OCI-M2 (cell line): ENCODE measurements around the gene MICAL1.

Experiments used
- DNase-seq: peaks from one replicate; lab custom pipeline; 2025; ENCODE audit not compliant: unreplicated experiment; lab: John Stamatoyannopoulos, UW

The MICAL1 gene

DNA sequence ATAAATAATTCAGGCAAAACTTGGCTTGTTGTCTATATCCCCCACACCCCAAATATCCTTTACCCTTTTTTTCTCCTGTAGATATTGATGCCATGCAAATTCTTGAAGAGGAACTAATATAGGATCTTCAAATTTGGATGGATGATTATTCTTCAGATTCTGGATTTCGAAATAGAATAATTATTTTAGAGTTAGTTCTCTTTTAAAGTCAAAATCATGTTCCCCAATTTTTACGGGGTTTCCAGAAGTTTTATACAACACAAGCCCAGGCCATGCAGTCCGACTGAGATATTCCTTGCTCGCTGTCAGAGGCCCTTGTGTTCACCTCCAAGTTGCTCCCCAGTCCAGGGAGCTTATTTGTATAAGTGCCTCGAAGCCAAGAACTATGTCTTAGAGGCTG lies 19.5 kb downstream of the MICAL1 start:
- DNase-seq: no peak

DNA sequence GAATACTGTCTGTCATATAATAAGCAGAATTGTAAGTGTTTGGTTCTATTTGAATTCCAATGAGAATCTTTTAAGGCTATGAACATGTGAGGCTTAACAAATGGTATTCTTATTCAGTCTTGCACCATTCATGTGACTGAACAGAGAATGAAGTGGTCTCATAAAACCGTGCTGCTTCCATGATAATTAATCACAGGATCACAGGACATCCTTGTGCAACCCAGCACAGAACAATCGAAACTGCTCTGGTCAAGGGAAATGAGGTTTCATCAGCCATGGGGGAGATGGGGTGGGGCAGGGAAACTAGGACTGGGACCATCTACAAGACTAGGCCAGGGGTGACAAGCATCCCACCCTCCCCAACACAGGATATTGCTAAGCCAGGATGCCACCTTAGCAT lies 21.1 kb downstream of the MICAL1 start:
- DNase-seq: no peak

DNA sequence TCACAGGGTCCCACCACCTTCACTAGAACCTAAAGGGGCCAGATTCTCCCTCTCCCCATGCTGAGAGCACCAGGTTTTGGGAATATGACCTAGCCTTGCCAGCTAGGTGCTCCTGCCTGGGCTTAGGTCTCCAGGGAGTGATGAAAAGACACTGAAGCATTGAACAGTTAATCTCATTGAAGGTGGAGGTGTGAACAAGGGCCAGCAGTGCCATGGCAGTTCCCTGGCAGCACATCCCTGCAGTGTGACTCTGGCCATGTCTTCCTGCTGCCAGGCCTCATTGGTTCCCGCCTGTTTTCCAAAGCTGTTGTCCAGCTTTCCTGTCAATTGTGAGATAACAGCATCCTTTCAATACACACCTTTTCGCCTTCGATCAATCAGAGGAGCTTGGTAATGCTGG lies 26.1 kb downstream of the MICAL1 start:
- DNase-seq: no peak

DNA sequence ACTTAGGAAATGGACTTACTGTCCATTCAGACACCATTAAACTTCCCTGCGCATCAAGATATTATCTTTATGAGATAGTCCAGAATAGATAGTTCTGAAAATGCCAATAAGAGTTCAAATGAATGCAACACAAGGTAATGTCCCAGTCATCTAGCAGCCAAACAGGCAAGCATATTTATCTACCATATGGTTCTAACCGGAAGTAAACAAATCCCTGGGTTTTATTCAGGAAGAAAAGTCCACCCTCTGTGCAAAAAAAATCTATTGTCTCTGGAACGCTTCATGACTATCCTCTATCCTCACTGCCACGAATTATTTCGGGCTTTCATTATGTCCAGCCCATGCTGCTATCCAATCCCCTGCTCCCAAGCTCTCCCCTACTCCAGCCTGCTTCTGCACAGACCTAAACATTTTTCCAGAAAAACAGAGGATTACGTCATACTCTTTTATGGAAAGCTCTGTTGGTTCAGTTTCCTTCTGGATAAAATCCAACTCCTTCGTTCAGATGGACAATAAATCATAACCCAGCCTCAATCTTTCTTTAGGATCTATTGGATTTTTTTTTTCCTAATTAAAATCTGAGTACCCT lies 26.6 kb downstream of the MICAL1 start:
- no peak for DNase-seq

DNA sequence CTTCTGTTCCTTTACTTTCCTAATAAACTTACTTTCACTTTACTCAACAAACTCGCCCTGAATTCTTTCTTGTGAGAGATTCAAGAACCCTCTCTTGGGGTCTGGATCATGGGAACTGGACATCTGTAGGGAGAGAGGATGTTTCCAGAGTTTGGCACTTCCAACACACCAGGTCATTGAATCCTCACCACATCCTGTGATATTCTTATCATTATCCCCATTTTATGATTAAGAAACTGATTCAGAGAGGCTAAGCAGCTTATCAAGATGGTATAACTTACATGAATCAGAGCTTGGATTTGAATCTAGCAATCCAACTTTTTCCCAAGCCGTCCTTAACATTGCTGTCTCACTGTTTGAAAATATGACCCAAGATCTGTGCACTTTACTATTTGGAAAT lies 30.6 kb downstream of the MICAL1 start:
- DNase-seq: no peak

DNA sequence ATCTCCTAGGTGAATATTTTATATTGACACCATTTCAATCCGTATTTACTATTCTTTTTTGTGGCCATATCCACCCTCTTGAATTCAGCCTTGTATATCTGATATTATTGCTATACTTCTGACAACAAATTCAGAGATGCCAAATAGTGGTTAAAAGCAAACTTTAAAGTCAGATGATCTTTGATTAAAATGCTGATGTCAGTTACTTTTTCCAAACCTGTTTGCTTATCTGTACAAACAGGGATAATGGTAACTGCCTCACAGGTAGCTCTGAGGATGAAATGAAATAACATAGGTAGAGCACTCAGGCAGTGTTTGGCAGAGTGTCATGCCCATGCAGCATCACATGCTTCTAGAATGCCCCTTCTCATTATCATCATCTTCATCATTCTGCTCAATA lies 34.4 kb downstream of the MICAL1 start:
- DNase-seq: no peak

DNA sequence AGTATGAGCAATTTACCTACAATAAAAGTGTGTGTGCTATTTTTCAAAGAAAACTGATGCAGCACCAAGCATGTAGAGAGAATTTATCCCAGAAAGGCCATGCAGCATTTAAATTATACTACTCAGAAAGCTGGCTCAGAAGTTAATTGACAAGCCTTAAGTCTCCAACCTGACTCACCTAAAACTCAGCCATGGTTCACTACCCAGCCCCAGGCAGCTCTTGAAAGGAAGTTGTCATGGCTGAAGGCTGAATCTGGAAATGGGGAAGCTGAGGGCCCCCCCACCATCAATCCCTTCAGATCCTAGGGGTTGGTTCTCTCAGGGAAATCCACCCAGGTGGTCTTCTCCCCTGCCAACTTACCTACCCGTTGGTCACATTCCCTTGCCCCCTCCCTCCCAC lies 34.8 kb downstream of the MICAL1 start:
- DNase-seq: no peak

DNA sequence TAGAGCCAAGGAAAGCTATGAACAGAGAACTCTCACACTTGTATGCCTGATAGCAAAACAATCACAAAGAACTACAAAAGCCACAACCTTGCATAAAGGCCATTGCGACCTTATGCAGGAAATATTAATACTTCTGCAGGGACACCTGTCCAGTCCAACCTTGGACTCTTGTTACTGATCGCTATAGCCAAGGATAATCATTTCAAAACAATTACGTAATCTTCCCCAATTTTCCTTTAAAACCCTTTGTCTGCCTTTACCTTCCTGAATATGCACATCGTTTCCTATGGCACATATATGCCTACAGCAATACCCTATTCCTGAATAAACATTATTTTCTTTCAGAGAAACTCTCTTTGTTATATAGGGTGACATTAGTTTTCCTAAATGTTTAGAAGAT lies 37.9 kb downstream of the MICAL1 start:
- DNase-seq: no peak

DNA sequence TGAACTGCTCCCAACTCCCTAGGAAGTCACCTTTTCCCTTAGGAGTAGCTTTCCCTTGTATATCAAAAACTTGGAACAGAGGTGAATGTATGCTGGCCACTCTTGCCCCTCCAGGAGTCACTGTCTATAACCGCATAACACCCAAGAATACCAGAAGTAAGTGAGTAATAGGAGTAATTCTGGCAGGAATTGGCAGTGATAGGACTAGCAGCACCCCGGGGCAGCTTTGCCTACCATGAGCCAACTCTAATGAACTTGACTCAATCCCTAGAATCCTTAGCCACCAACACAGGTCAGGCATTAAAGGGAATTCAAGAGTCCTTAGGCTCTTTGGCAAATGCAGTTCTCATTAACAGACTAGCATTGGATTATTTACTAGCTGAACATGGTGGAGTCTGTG lies 44.5 kb downstream of the MICAL1 start:
- no peak for DNase-seq

DNA sequence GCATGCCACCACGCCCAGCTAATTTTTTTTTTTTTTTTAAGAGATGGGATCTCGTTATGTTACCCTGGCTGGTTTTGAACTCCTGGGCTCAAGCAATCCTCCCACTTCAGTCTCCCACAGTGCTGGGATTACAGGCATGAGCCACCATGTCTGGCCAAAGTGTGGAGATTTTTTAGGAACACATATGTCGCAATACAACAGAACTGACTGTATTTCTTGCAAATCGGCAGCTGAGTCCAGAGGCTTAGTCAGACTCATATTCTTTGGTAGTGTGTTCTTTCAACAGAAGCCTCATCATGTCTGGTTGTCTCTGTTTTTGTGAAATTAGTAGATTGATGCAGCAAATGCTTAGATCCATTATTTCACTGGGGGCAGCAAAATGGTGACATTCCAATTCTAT lies 49.4 kb downstream of the MICAL1 start:
- DNase-seq: no peak

DNA sequence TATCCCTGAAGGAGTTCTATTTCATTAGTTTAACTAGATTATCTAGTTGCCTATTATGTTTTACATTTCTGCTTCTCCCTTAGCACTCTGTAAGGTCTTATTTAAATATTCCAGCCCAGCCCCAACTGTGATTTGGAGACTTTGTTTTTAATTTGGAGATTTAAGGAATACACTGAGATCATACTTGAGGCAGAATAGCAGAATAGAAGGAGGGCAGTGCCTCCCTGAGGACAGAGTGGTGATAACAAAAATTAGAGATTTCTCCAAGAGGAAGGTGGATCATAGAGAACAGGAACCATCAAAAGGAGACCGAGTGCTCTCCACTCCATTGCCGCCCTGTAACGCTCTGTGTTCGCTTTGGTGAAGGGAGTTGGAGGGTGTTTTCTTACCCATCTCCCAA lies 58.6 kb downstream of the MICAL1 start:
- DNase-seq: no peak

DNA sequence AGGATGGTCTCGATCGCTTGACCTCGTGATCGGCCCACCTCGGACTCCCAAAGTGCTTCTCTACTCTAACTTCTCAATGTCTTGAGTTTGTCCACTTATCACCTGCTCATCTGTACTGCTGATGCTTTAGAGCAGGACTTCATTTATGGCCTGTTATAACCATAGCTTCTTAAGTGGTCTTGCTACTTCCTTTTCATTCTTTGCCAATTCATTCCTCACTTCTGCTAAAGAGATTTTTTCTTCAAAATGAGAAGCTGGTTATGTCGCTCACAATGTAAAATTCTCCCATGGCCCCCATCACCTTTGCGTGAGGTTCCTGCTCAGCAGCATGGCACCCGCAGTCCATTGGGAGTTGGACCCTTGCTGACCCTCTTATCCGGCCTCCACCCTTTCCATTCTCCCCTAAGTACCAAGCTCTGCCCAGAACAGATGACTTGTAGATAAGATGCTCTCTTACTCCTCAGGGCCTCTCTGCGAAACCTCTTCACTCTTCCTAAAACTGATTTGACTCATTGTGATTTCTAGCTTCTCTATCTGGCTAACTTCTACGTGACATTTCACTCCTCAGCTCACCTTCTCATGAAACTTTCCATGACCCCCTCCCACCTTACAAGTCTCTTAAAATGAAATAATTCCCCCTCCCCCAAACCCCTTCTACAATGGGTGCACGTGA lies 59.4 kb downstream of the MICAL1 start:
- DNase-seq: no peak
